SK-N-SH (cell line): Measurements from ENCODE around the gene SLC35C1. TPM values are rescaled to one million over a fixed set of nuclear protein-coding genes. Genes with fewer than 3 reads are reported as not detected.
"Not testable (repeated sequence)": the region's sequence is repeated elsewhere in the genome, so short reads cannot be mapped to it uniquely, and the experiment has no call there.

Experiments
- CTCF ChIA-PET: fragments of 300-600, 350-600 bp; formaldehyde crosslinking; extraction: SDS; loops from one replicate; lab custom pipeline; 2021; lab: Yijun Ruan, JAX
- POLR2A ChIA-PET: fragments of 350-600 bp; sonication (Branson Sonifier 250); formaldehyde crosslinking; extraction: SDS; loops from one replicate; lab custom pipeline; 2020; ENCODE audit warnings: antibody characterized with exemption, inconsistent platforms; lab: Yijun Ruan, JAX
- DNase-seq: peaks from one replicate; pipeline ENCODE4 v3.0.0; 2012
- H2AFZ ChIP-seq: fragments of 200-600 bp; sonication (generic); 2 replicates; pipeline ENCODE4 v1.8.1; 2016; ENCODE audit warnings: antibody characterized with exemption, mild to moderate bottlenecking, low read depth
- H3F3A ChIP-seq: fragments of 200-600 bp; sonication (generic); replicated peaks from 2 replicates; pipeline ENCODE3; 2016; ENCODE audit warnings: antibody characterized with exemption, mild to moderate bottlenecking; ENCODE audit not compliant: insufficient read depth
- H3K27ac ChIP-seq, 2 experiments: fragments of 200-500 bp in 1 of 2; fragments of 200-600 bp in 1 of 2; sonication (Bioruptor generic) in 1 of 2; sonication (generic), shearing (Covaris generic) in 1 of 2; 2 replicates each; pipeline versions ENCODE4 v1.5.1 to v1.6.1; 2014 to 2016; ENCODE audit warnings: low read depth in 2 of 2, inconsistent platforms in 1 of 2, low read length in 1 of 2, mild to moderate bottlenecking in 1 of 2, mixed read lengths in 1 of 2
- H3K27me3 ChIP-seq: fragments of 200-600 bp; sonication (generic), shearing (Covaris generic); 2 replicates; pipeline ENCODE4 v1.6.1; 2016; ENCODE audit warnings: mixed run types; ENCODE audit not compliant: insufficient read depth
- H3K36me3 ChIP-seq, 2 experiments: fragments of 200-500 bp in 1 of 2; fragments of 200-600 bp in 1 of 2; sonication (Bioruptor generic) in 1 of 2; sonication (generic) in 1 of 2; replicated peaks in 1 of 2; 2 replicates each; pipeline versions ENCODE3 to v1.5.1; 2014 to 2016; ENCODE audit warnings: low read length in 1 of 2, mild to moderate bottlenecking in 1 of 2; ENCODE audit not compliant: insufficient read depth in 2 of 2, control insufficient read depth in 1 of 2
- H3K4me1 ChIP-seq, 2 experiments: fragments of 200-500 bp in 1 of 2; fragments of 200-600 bp in 1 of 2; sonication (Bioruptor generic) in 1 of 2; sonication (generic), shearing (Covaris generic) in 1 of 2; 2 replicates each; pipeline versions ENCODE4 v1.5.1 to v1.6.1; 2014 to 2016; ENCODE audit warnings: low read depth in 1 of 2, low read length in 1 of 2, mixed run types in 1 of 2; ENCODE audit not compliant: insufficient read depth in 2 of 2, control insufficient read depth in 1 of 2
- H3K4me2 ChIP-seq: fragments of 200-600 bp; sonication (generic), shearing (Covaris generic); 2 replicates; pipeline ENCODE4 v1.6.1; 2017; ENCODE audit warnings: mixed run types
- H3K4me3 ChIP-seq, 2 experiments: fragments of 200-500 bp in 1 of 2; fragments of 200-600 bp in 1 of 2; sonication (Bioruptor generic) in 1 of 2; sonication (generic), shearing (Covaris generic) in 1 of 2; 2 replicates each; pipeline versions ENCODE4 v1.5.1 to v1.8.1; 2014 to 2016; ENCODE audit warnings: low read depth in 2 of 2, inconsistent platforms in 1 of 2, low read length in 1 of 2, mild to moderate bottlenecking in 1 of 2, mixed read lengths in 1 of 2, moderate library complexity in 1 of 2
- H3K79me2 ChIP-seq: fragments of 200-600 bp; sonication (generic); 2 replicates; pipeline ENCODE4 v1.8.1; 2017; ENCODE audit warnings: mild to moderate bottlenecking; ENCODE audit not compliant: insufficient read depth
- H3K9ac ChIP-seq: fragments of 200-600 bp; sonication (generic); 2 replicates; pipeline ENCODE4 v1.6.1; 2017; ENCODE audit warnings: mixed run types
- H3K9me2 ChIP-seq: fragments of 200-600 bp; sonication (generic); 2 replicates; pipeline ENCODE4 v1.6.1; 2017; ENCODE audit warnings: mixed run types
- H3K9me3 ChIP-seq: fragments of 200-600 bp; sonication (generic); 2 replicates; pipeline ENCODE4 v1.6.1; 2017; ENCODE audit warnings: mixed run types, mild to moderate bottlenecking, moderate library complexity
- H4K20me1 ChIP-seq: fragments of 200-600 bp; sonication (generic); 2 replicates; pipeline ENCODE4 v1.6.1; 2017; ENCODE audit warnings: mild to moderate bottlenecking, mixed run types; ENCODE audit not compliant: insufficient read depth
- FOSL2 ChIP-seq: IDR thresholded peaks from 2 replicates; pipeline ENCODE4 v1.4.0; 2012; ENCODE audit warnings: low read depth, mild to moderate bottlenecking, moderate library complexity, borderline replicate concordance
- FOXM1 ChIP-seq: IDR thresholded peaks from 2 replicates; pipeline ENCODE4 v1.4.0; 2012; ENCODE audit warnings: low read depth, mild to moderate bottlenecking
- IRF3 ChIP-seq: fragments of 150-350 bp; IDR thresholded peaks from 2 replicates; pipeline ENCODE4 v1.6.1; 2016; ENCODE audit warnings: mild to moderate bottlenecking, low read depth, low read length
- MEF2A ChIP-seq: IDR thresholded peaks from 2 replicates; pipeline ENCODE4 v1.4.0; 2012; ENCODE audit warnings: low read depth, borderline replicate concordance
- MXI1 ChIP-seq: IDR thresholded peaks from 2 replicates; pipeline ENCODE4 v1.6.1; 2012; ENCODE audit warnings: mild to moderate bottlenecking, low read depth, low read length, improper control_type of control experiment
- NFIC ChIP-seq: IDR thresholded peaks from 2 replicates; pipeline ENCODE4 v1.4.0; 2012; ENCODE audit warnings: borderline replicate concordance
- PBX3 ChIP-seq: IDR thresholded peaks from 2 replicates; pipeline ENCODE4; 2012
- RCOR1 ChIP-seq: fragments of 150-350 bp; IDR thresholded peaks from 2 replicates; pipeline ENCODE4 v1.6.1; 2017; ENCODE audit warnings: antibody characterized with exemption, low read length
- RFX5 ChIP-seq: IDR thresholded peaks from 2 replicates; pipeline ENCODE4 v1.6.1; 2012; ENCODE audit warnings: mild to moderate bottlenecking, improper control_type of control experiment, low read length
- SIN3A ChIP-seq: IDR thresholded peaks from 2 replicates; pipeline ENCODE4 v1.6.1; 2012; ENCODE audit warnings: low read depth, mild to moderate bottlenecking, low read length, moderate library complexity, borderline replicate concordance
- SMC3 ChIP-seq: IDR thresholded peaks from 2 replicates; pipeline ENCODE4 v1.6.1; 2012; ENCODE audit warnings: low read depth, low read length, improper control_type of control experiment
- TAF1 ChIP-seq: IDR thresholded peaks from 2 replicates; pipeline ENCODE4 v1.6.1; 2012; ENCODE audit warnings: low read depth, mild to moderate bottlenecking, low read length, moderate library complexity, borderline replicate concordance
- TEAD4 ChIP-seq: IDR thresholded peaks from 2 replicates; pipeline ENCODE4 v1.4.0; 2012; ENCODE audit warnings: mild to moderate bottlenecking, borderline replicate concordance; ENCODE audit not compliant: insufficient read depth
- WGBS: methylation state at CpG from one replicate; pipeline ENCODE4 v1.1.6; 2017; ENCODE audit warnings: low lambda C conversion rate; 5-methylcytosine and 5-hydroxymethylcytosine counted together
- polyA plus RNA-seq, 3 experiments: library from polyadenylated mRNA; depleted of rRNA; stranded (reverse); fragments of >200 nt; gene quantifications; 2 replicates each; pipeline ENCODE4 v1.2.3, GENCODE V29; 2012
- TF ChIP-seq, protein P1 (sequence below): IDR thresholded peaks from 2 replicates; pipeline ENCODE4 v1.4.0; 2012; ENCODE audit warnings: low read depth
- TF ChIP-seq, protein P2 (sequence below): IDR thresholded peaks from 2 replicates; pipeline ENCODE4 v1.6.1; 2012; ENCODE audit warnings: mild to moderate bottlenecking, low read depth, low read length, moderate library complexity
- TF ChIP-seq, protein P3 (sequence below): IDR thresholded peaks from 2 replicates; pipeline ENCODE4 v1.4.0; 2012; ENCODE audit warnings: low read depth, borderline replicate concordance

The SLC35C1 gene
- polyA plus RNA-seq, 1 of the 3 experiments (the other 2 are of a cell fraction) = 6.2 TPM

DNA sequence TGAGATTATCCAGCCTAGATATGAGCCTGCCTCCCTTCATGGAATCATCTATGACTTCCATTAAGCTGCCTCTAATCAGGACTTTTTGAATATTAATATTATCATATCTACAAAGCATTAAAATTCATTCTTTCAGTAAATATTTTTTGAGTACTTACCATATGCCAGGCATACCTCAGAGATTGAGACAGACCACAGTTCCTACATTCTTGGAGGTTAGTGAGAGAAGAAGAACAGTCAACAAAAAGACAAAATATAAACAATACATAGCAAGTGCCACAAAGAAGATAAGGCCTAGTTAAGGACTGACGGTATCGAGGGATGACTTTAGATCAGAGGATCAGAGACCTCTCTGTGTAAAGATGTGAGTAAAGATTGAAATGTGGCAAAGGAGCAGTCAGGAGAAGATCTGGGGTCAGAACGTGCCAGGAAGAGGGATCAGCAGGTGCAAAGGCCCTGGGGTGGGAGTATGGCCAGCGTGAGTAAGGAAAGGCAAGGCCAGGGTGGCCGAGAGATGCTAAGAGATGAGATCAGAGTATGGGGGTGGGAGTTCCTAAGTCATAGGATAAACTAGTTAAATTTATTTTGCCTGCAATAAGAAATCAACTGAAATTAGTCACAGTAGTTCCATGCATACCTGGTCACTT is 15.4 kb downstream of the SLC35C1 start:
- no peaks in the 10 kb centered on the region for H4K20me1 ChIP-seq
- H3F3A ChIP-seq = no peaks in the 10 kb centered on the region
- DNase-seq = no peak
- no peak overlapping the region for H3K27ac ChIP-seq
- H3K9me3 ChIP-seq = no peaks in the 10 kb centered on the region
- no peaks in the 10 kb centered on the region for H3K36me3 ChIP-seq
- no peaks in the 10 kb centered on the region for H3K4me1 ChIP-seq
- no peaks in the 10 kb centered on the region for H3K27me3 ChIP-seq
- ChIA-PET POLR2A (no interaction called here), CTCF (no interaction called here)
- no peak overlapping the region for H2AFZ ChIP-seq
- H3K9ac ChIP-seq = no peak overlapping the region
- no peaks in the 10 kb centered on the region for H3K79me2 ChIP-seq
- TF ChIP-seq SIN3A (no peak), TEAD4 (no peak), SMC3 (no peak), MEF2A (no peak), RCOR1 (no peak), PBX3 (no peak), FOXM1 (no peak), IRF3 (no peak), TAF1 (no peak), NFIC (no peak), RFX5 (no peak), MXI1 (no peak), FOSL2 (no peak)
- TF ChIP-seq, protein P1, sequence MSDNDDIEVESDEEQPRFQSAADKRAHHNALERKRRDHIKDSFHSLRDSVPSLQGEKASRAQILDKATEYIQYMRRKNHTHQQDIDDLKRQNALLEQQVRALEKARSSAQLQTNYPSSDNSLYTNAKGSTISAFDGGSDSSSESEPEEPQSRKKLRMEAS = no peak
- TF ChIP-seq, protein P2, sequence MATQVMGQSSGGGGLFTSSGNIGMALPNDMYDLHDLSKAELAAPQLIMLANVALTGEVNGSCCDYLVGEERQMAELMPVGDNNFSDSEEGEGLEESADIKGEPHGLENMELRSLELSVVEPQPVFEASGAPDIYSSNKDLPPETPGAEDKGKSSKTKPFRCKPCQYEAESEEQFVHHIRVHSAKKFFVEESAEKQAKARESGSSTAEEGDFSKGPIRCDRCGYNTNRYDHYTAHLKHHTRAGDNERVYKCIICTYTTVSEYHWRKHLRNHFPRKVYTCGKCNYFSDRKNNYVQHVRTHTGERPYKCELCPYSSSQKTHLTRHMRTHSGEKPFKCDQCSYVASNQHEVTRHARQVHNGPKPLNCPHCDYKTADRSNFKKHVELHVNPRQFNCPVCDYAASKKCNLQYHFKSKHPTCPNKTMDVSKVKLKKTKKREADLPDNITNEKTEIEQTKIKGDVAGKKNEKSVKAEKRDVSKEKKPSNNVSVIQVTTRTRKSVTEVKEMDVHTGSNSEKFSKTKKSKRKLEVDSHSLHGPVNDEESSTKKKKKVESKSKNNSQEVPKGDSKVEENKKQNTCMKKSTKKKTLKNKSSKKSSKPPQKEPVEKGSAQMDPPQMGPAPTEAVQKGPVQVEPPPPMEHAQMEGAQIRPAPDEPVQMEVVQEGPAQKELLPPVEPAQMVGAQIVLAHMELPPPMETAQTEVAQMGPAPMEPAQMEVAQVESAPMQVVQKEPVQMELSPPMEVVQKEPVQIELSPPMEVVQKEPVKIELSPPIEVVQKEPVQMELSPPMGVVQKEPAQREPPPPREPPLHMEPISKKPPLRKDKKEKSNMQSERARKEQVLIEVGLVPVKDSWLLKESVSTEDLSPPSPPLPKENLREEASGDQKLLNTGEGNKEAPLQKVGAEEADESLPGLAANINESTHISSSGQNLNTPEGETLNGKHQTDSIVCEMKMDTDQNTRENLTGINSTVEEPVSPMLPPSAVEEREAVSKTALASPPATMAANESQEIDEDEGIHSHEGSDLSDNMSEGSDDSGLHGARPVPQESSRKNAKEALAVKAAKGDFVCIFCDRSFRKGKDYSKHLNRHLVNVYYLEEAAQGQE = no peak
- TF ChIP-seq, protein P3, sequence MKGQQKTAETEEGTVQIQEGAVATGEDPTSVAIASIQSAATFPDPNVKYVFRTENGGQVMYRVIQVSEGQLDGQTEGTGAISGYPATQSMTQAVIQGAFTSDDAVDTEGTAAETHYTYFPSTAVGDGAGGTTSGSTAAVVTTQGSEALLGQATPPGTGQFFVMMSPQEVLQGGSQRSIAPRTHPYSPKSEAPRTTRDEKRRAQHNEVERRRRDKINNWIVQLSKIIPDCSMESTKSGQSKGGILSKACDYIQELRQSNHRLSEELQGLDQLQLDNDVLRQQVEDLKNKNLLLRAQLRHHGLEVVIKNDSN = no peak
- no peak overlapping the region for H3K4me2 ChIP-seq
- no peaks in the 10 kb centered on the region for H3K9me2 ChIP-seq
- 75% methylated on average over 5 of the region's 5 CpGs for WGBS
- no peak overlapping the region for H3K4me3 ChIP-seq

GRCh38 chr11:45826492-45826891 is 21.5 kb downstream of the SLC35C1 start:
- H3K4me3 ChIP-seq, H2AFZ ChIP-seq, H3K9ac ChIP-seq, H3K9me3 ChIP-seq, H3F3A ChIP-seq, H3K36me3 ChIP-seq, H3K4me2 ChIP-seq, H3K79me2 ChIP-seq, DNase-seq, H4K20me1 ChIP-seq, H3K9me2 ChIP-seq, POLR2A ChIA-PET, H3K4me1 ChIP-seq, H3K27ac ChIP-seq: not testable (repeated sequence)
- peaks cover 20% of the 10 kb centered on the region; the same call in 1 of the 2 replicates for H3K27me3 ChIP-seq
- WGBS = 39% methylated on average over 7 of the region's 7 CpGs
- CTCF ChIA-PET = interaction anchor here (1.3 to 6.8 kb wide), 3 partner anchors 9 to 55 kb away, joined by 3 to 47 read pairs (median 4); partner anchors contain the start of gene CRY2
